COR-L47 (cell line): ENCODE results near the gene P3H3.
"Not testable (repeated sequence)": the region's sequence is repeated elsewhere in the genome, so short reads cannot be mapped to it uniquely, and the experiment has no call there.

Source experiments
- DNase-seq: peaks from one replicate; lab custom pipeline; 2025; lab: John Stamatoyannopoulos, UW

The P3H3 gene

DNA sequence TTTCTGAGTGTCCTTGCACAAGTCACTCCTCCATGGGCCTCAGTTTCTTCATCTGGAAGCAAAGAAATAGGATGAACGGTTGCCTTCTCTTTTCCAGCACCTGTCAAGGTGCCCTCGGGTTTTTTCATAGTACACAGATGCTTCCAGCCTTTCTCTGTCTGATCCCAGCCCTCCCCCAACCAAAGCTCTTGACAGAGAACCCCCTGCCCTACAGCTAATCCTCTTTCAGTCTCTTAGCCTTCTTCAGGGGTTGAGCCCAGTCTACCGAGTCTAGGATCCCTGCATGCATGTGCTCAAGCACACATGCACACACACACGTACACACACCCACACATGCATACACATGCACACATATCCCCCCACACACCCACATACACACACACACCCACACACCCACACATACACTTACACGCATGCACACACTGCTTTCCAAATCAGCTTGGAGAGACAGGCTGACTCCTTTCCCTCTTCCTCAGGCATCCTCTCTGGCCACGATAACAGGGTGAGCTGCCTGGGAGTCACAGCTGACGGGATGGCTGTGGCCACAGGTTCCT is 18.2 kb downstream of the P3H3 start:
- DNase-seq = no peak

DNA sequence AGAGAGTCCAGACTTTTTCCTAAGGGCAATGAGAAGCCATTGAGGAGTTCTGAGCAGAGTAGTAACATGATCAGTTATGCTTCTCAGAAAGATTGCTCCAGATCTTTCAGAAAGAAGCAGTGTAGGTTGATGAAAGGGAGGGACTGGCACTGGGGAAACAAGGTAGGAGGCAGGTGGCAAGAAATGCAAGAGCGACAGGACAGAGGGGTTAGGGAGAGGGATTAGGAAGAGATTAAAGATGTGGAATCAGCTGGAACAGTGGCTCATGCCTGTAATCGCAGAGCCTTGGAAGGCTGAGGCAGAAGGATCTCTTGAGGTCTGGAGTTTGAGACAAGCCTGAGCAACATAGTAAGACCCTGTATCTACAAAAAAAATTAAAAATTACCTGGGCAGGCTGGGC is 19.5 kb downstream of the P3H3 start:
- no peak for DNase-seq

DNA sequence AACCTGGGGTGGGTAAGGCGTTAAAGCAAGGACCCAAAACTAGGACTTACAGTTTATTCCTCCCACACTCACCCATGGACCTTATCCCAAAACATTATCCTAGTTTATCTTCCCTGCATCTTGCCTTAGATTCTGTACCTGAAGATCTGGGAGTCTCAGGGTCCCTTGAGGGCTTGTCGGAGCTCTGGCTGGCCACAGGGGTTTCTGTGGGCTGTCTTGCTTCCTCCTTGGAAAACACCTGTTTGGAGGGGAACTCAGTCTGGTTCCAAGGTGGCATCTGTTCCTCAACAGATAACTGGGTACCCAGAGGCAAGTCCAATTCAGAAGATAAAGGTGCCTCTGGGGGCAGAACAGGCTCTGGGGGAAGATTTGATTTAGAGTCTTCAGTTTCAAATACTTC is 21.2 kb downstream of the P3H3 start:
- DNase-seq = no peak

DNA sequence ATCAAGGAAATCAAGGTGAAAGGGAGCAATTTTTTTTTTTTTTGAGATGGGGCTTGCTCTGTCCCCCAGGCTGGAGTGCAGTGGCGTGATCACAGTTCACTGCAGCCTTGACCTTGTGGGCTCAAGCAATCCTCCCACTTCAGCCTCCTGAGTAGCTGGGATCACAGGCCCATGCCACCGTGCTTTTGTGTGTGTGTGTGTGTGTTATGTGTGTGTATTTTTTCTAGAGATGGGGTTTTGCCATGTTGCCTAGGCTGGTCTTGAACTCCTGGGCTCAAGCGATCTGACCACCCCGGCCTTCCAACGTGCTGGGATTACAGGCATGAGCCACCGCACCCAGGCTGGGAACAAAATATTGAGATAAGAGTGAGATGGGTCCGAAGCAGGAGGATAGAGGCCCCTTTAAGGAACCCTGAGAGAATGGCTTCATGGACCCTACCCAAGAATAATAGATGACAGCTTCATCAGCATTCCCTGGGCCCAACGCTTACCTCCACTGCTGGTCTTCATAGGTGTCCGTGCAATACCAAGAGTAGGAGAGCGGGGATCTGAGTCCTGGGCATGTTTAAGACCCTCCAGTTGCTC is 21.9 kb downstream of the P3H3 start:
- DNase-seq = no peak

DNA sequence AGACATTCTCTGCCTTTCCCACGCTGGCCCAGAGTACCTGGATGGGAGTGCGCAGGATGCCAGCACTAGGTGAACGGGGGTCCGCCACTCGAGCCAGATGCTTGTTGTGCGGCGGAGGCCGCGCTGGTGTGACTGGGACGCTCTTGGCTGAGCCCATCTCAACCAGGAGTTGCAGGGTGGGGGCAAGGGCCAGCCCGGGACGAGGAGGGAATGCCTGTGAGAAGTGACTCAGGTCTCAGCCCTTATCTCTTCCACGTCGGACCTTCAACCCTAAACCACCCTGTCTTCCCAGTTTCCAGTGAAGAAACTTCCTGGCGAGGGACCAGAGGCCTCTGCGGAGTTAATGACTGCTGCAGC is 22.6 kb downstream of the P3H3 start:
- no peak for DNase-seq

DNA sequence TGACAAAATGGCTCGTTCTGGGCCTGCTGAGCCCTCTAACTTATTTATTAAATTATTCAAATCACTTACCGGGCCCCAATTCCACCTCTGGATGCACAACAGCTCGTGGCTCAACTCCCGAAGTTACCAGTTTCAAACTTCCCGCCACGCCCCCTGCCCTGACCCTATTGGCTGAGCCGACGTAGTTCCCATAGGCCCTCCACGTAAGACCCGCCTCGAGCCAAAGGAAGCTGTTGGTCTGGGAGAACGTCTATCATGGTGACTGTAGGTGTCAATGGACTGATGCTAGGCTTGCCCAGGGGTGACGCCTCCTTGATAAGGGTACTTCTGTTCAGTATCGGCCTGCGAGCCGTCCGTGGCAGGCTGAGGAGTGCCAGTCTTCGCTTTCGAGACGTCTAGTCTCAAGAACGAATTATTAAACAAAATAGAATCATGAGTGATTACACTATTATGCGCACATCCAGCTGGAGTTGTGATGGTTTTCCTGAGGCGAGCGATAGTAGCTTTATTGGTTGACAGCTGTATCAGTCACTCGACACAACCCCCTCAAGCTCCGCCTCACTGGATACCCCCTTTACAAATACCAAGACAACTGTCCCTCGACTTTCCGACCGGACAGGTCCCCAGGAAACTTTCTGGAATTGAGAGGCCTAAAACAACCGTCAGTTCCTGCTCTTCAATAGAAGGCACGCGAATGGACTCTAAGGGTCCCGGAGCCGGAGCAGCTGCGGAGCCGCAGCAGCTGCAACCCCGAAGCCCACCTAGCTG is 23.1 kb downstream of the P3H3 start, which contains the start of gene CDCA3:
CDCA3 (minus strand) TSS at position 134 of the 768 bp plus-strand sequence. CDS start 334 bp downstream, outside the sequence.
- DNase-seq = peak; percentile 89

DNA sequence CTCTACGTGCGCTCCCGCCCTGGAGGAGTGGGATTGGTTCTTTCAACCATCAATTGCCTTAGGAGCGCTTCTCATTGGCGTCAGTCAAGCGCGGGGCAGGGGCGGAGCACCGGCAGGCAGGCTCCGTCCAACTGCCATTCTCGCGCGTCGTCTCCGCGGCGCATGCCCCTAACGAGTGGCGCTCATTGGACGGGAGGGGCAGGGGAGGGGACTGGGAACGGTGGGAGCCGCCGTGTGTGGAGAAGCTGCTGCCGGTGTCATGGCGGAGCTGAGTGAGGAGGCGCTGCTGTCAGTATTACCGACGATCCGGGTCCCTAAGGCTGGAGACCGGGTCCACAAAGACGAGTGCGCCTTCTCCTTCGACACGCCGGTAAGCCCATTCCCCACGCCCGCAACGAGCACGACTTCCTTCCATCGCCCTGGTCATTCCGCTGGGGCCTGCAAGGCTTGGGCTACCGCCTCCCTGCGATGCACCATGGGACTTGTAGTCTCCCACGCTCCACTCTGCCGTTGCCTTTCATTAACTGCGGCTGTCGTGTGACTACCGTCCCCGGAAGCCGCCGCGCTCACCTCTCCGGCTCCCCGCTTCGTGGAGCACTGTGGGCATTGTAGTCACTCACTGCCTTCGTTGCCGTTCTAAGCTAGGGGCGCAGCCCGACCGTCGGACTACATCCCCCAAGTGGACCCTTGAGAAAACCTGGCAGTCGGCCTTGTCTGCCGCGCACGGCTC is 23.9 kb downstream of the P3H3 start, which contains the start of gene USP5:
USP5 (plus strand) TSS at position 230 of the 730 bp plus-strand sequence; CDS start at position 260, 30 bp downstream.
- DNase-seq = peak; percentile 95

DNA sequence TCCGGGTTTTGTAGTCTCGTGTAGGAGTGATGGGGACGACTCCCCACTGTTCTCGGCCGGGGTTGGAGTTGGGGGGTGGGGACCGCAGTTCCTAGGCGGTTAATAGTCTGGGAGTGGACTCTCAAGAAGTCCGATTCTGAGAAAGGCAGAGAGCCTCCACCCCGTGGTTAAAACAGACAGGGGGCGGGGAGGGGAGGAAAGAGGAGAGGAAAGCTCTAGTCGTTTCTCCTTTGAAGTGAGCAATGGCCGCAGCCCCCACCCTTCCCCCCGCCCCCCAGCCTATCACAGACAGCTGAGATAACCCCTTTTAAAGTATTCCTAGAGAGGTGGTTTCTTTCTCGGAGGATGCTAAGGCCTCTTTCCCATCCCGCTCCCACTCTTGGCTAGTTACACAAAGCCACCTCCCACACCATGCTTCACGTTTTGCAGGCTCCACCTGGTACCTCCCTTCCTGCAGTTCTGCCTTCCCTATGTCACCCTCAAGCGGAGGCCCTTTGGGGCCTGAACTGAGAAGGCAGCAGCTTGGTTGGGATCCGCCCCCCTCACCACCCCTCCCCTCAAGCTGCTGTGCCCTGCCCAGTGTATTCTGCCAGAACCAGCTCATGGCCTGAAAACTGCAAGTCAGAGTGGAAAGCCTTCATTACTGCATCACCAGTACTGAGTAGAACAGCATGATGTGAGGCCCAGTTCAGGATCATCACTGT is 24.6 kb downstream of the P3H3 start:
- no peak for DNase-seq

DNA sequence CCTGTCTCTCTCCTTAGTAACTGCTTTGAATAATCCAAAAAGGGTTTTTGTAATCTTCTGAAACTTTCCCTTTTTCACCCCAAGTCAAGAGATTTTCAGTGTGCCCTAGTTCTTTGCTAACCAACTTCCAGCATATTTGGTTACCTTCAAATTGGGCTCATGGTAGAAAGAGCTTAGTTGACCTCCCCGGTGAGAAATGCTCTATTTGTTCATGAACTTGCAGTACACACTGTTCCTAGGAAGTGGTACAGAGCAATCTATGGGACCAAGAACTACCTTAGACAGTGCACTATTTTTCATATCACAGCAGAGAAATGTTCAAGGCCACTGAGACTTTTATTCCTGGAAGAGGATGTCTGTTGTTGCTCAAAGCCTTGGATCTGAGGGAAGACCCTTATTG is 25.4 kb downstream of the P3H3 start:
- DNase-seq = no peak

DNA sequence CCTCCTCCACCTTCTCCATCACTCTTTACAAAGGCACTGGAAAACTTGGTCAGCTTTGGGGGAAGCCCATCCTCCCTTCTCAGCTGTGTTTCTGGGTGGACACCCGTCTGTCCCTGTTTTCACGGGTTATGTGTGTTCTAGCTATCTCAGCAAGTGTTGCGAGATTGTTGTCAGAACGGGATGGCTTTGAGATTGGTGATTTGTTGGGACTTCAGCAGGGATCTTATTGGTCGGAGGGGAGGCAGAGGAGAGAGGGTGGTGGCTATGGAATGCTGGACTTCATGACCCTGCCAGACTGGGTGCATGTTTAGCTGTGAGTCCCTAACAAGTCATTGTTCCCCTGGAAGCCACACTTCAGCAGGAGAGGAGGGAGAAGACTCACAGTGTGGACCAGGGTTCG is 25.8 kb downstream of the P3H3 start:
- DNase-seq = no peak

DNA sequence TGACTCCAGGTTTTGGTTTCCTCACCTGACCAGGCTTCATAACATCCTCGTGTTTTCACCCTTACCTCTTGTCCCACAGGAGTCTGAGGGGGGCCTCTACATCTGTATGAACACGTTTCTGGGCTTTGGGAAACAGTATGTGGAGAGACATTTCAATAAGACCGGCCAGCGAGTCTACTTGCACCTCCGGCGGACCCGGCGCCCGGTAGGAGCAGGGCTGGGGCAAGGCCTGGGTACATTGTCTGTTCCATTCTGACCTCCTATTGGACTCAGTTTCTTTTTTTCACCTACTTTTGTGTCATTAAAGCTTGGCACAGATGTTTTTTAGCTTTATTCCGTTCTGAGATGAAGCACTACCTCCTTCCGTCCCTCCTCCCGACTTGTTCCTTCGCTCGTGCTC is 27.1 kb downstream of the P3H3 start:
- DNase-seq = no peak

DNA sequence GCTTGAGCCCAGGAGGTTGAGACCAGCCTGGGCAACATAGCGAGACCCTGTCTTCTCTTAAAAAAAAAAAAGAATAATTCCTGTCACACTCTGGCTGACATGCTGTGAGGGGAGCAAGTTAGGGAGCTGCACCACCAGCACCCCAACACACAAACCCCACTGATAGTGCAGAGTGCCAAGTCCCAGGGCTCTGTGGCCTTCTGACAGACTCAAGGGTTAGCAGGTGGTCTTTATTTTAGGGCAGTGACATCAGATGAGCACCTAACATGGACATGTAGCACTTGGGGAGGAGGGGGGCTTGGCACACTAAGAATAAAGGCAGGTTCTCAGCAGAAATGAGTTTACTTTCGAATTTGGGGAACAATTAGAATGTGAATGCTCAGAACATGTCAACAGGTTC is 30.6 kb downstream of the P3H3 start:
- no peak for DNase-seq

DNA sequence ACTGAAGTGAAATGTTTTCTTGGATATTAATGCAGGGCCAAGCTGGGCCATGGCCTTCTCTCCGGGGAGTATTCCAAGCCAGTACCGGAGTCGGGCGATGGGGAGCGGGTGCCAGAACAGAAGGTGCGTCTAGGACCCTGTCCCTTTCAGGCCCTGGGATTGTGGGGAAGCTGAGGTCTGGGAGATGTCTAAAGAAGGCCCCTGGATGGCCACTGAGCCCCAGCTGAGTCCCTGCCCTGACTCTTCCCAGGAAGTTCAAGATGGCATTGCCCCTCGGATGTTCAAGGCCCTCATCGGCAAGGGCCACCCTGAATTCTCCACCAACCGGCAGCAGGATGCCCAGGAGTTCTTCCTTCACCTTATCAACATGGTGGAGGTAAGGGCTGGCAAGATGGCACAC is 31.9 kb downstream of the P3H3 start:
- DNase-seq = no peak

DNA sequence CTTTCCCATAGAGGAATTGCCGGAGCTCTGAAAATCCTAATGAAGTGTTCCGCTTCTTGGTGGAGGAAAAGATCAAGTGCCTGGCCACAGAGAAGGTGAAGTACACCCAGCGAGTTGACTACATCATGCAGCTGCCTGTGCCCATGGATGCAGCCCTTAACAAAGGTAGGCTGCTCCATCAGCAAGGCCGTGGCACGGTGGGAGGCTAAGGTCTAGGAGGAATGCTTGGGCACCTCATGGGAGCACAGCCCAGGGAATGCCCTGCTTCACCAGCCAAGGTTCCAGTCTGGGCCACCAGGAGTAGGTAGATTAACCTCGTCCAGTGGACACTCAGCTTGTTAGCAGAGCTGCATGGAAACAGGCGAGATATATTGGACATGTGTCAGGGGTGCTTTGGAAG is 32.7 kb downstream of the P3H3 start:
- DNase-seq = no peak

DNA sequence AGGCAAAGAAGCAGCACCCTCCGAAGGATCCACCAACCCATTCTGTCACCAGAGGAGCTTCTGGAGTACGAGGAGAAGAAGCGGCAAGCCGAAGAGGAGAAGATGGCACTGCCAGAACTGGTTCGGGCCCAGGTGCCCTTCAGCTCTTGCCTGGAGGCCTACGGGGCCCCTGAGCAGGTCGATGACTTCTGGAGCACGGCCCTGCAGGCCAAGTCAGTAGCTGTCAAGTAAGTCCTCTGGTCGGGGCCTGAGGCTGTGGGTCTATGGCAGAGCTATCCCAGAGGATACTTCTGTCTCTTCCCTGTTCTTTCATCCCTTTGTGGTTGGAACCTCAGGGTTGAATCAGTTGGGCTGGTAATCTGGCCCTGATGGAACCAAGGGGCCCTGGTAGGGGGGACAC is 33.2 kb downstream of the P3H3 start:
- no peak for DNase-seq

DNA sequence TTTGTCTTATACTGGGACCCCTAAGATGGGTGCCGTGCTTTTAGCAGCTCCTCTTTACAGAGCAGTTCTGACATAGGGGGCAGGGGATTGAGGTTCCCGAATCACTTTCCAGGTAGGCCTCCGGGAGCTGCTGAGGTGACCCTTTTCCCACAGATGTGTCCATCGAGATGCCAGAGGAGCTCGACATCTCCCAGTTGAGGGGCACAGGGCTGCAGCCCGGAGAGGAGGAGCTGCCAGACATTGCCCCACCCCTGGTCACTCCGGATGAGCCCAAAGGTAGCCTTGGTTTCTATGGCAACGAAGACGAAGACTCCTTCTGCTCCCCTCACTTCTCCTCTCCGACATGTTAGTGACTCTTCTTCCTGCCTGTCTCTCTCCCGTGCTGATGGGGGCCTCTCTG is 34.8 kb downstream of the P3H3 start:
- no peak for DNase-seq

DNA sequence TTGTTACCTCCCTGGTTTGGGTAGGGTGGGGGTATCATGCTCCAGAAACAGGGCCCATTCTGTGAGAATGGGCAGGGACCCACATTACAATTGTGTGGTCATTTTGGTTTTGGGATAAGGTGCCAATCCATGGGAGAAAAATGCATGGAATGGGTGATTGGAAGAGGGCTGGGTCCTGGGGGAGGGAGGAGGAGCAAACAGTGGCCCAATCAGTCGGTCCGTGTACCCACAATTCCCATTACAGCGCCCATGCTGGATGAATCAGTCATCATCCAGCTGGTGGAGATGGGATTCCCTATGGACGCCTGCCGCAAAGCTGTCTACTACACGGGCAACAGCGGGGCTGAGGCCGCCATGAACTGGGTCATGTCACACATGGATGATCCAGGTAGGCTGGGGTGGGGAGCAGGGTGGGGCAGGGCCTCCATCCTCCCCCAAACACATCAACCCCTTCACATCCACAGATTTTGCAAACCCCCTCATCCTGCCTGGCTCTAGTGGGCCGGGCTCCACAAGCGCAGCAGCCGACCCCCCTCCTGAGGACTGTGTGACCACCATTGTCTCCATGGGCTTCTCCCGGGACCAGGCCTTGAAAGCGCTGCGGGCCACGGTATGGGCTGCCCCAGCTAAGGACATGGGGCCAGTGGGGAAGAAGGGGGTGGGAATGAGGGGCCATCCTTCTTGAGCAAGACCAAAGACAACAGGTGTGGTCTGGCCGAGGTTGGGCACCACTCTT is 35.5 kb downstream of the P3H3 start:
- no peak for DNase-seq

DNA sequence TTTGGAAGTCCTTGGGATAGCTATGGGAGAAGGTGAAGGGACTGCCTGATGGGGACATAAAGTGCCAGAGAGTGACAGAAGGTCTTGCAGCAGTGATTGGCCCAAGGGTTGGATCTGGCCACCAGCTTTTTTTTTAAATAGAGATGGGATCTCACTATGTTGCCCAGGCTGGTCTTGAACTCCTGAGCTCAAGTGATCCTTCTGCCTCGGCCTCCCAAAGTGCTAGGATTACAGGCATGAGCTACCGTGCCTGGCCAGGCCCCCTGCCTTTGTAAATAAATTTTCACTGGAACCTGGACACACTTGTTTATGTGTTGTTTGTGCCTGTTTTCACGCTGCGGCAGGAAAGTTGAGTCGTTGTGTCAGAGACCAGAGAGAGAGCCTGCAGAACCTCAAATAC is 37.1 kb downstream of the P3H3 start:
- not testable (repeated sequence) for DNase-seq

DNA sequence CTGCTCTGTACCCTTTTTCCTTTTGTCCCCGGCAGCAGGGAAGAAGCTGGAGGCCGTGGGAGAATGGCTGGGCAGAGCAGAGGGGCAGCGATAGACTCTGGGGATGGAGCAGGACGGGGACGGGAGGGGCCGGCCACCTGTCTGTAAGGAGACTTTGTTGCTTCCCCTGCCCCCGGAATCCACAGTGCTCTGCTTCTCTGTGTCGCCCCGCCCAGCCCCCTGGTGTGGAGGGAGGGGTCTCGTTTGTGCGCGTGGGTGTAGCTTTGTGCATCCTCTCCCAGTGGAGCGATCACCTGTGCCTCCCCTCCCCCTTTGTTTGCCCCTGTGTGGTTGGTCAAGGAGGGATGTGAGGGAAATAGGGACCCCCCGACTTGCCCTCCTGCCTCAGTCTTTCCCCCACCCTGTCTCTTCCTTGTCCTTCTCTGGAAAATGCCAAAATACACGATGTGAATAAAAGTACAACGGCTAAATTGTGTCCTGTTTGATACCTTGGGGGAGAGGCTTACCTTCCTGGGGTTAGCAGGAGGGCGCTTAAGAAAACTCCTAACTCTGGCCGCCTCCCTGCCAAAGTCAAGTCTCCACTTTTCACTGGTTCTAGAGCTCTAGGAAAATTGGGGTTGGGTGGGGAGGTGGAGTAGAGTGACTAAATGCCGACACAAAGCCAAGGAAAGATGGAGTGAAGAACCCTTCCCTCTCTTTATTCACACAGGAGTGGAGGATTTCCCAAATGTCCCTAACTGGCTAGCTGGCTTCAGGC is 38.1 kb downstream of the P3H3 start:
- no peak for DNase-seq

DNA sequence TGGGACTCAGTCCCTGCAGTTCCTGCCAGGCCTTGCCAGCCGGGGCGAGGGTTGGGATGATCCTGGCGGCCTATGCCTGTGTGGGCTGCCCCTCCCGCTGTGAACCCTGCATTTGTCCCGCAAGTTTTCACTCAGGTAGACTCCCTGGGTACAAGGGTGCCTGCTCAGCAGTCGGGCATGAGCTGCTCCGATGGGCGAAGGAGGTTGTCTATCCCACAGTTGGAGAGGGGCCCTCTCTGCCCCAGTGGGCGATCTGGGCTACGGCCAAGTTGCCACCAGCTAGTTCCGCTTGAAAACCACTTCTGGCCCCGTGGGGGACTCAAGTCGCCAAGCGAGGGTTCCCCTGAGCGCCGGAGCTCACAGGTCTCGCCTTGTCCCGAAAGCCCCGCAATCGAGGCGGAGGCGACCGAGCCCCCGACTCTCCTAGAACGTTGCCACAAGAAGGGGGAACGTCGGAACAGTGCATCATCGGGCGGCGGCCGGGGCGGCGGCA is 38.8 kb downstream of the P3H3 start:
- DNase-seq = no peak
